BJ (cell line): ENCODE results near the gene BCAT1. TPM values are rescaled to one million over a fixed set of nuclear protein-coding genes. Genes with fewer than 3 reads are reported as not detected.

Experiments
- CTCF ChIA-PET: fragments of 350-600 bp; formaldehyde crosslinking; extraction: SDS; loops from one replicate; lab custom pipeline; 2021; ENCODE audit warnings: antibody characterized with exemption, inconsistent platforms; lab: Yijun Ruan, JAX
- POLR2A ChIA-PET: fragments of 300-600 bp; sonication (Branson Sonifier 250); formaldehyde crosslinking; extraction: SDS; loops from one replicate; lab custom pipeline; 2021; ENCODE audit warnings: antibody characterized with exemption; lab: Charles Lee
- DNase-seq: peaks from one replicate; pipeline ENCODE4 v3.0.0-alpha.2; 2011; ENCODE audit warnings: low read depth
- H3K27me3 ChIP-seq: 2 replicates; pipeline ENCODE4 v1.6.0; 2011; ENCODE audit warnings: low read length; ENCODE audit not compliant: control insufficient read depth, insufficient read depth
- H3K36me3 ChIP-seq: 2 replicates; pipeline ENCODE4 v1.5.1; 2011; ENCODE audit warnings: low read length; ENCODE audit not compliant: control insufficient read depth, insufficient read depth
- H3K4me3 ChIP-seq: 2 replicates; pipeline ENCODE4 v1.5.1; 2011; ENCODE audit warnings: low read depth, mild to moderate bottlenecking, control low read depth, low read length
- polyA plus RNA-seq: library from polyadenylated mRNA; depleted of rRNA; stranded (reverse); fragments of >200 nt; gene quantifications from 2 replicates; pipeline ENCODE4 v1.2.3, GENCODE V29; 2011
- TF ChIP-seq, protein P1 (sequence below): IDR thresholded peaks from 2 replicates; pipeline ENCODE4 v1.5.1; 2011; ENCODE audit warnings: low read depth, mild to moderate bottlenecking, control low read depth, inconsistent platforms, low read length, moderate library complexity; ENCODE audit not compliant: insufficient read depth

The BCAT1 gene
- polyA plus RNA-seq, 1 experiment = 13.2 TPM

DNA sequence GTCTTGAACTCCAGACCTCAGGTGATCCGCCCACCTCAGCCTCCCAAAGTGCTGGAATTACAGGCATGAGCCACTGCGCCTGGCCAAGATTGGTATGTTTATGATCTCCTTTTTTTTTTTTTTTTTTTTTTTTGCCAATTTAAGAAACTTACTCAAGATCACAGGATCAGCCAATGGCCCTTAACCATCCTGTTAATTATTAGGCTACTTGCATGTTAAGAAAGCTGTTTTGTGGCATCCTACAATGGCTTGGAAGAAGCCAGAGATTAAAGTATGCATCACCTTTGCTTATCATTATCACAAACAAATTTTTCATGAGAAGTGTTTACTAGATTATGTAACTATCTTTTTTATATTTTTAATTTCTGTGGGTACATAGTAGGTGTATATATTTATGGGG, 140.2 kb downstream of the BCAT1 start:
- H3K36me3 ChIP-seq = no peaks in the 10 kb centered on the region
- no peak for DNase-seq
- H3K27me3 ChIP-seq = no peaks in the 10 kb centered on the region
- ChIA-PET CTCF (no interaction called here), POLR2A (no interaction called here)
- TF ChIP-seq, protein P1, sequence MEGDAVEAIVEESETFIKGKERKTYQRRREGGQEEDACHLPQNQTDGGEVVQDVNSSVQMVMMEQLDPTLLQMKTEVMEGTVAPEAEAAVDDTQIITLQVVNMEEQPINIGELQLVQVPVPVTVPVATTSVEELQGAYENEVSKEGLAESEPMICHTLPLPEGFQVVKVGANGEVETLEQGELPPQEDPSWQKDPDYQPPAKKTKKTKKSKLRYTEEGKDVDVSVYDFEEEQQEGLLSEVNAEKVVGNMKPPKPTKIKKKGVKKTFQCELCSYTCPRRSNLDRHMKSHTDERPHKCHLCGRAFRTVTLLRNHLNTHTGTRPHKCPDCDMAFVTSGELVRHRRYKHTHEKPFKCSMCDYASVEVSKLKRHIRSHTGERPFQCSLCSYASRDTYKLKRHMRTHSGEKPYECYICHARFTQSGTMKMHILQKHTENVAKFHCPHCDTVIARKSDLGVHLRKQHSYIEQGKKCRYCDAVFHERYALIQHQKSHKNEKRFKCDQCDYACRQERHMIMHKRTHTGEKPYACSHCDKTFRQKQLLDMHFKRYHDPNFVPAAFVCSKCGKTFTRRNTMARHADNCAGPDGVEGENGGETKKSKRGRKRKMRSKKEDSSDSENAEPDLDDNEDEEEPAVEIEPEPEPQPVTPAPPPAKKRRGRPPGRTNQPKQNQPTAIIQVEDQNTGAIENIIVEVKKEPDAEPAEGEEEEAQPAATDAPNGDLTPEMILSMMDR = no peak
- H3K4me3 ChIP-seq = no peak overlapping the region

DNA sequence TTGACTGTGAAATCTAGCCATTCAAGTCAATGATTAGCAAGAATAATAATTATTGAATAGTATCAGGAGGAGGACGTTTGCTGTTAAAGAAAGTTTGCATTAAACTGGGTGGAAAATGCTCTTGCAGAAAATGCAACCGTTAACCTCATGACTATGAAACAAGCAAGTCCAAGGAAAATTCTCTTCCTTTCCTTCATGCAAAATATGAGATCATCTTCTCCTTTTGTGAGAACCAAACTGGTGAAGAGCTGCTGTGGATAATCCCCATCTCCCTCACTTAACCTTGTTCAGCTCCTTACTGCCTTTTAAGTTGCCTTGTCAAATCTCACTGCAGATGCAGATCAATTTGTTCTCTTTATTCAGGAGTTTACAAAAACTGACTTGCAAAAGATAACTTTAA, 142.5 kb downstream of the BCAT1 start:
- H3K27me3 ChIP-seq = no peaks in the 10 kb centered on the region
- no peaks in the 10 kb centered on the region for H3K36me3 ChIP-seq
- TF ChIP-seq, protein P1 = no peak
- ChIA-PET POLR2A (no interaction called here), CTCF (no interaction called here)
- H3K4me3 ChIP-seq = no peak overlapping the region
- DNase-seq = no peak

DNA sequence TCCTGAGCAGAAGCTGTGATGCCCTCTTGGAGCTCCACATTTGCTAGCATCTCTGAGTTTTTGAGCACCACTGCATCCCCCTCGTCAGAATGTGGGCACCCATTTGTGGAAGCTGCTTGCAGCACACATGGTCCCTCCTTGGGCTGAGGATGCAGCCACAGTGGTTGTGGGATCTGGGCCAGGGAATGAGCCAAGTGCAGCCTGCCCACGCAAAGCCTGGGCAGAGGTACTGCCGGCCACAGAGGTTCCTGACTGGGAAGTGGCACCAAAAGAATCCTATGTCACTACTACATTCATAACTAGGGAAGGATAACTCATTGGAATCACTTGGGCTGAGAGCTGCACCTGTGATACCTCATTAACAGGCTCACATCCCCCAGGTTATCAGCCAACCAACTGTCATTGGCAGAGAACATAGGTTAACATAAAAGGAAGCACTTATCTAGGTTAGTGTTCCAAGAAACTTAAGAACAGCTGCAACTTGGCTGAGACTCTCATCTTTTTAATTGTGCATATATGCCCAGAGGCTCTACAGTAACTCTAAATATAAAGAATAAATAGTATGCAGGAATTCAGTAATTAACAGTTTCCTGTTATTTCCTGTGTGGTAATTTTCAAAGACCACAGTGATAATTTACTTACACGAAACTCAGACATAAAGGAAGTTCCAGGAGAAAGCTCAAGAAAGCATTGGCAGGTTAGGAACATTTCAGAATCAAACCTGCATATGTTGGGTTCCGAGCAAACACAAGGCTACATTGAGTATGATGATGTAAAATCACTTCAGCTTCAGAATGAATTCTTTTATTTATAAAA, 145.3 kb downstream of the BCAT1 start:
- TF ChIP-seq, protein P1 = no peak
- H3K27me3 ChIP-seq = no peaks in the 10 kb centered on the region
- H3K36me3 ChIP-seq = no peaks in the 10 kb centered on the region
- no peak for DNase-seq
- no peak overlapping the region for H3K4me3 ChIP-seq
- ChIA-PET CTCF (interaction anchor here (0.9 kb wide), 1 partner anchor 18 kb away, joined by 3 read pairs; no protein-coding TSS in a partner anchor), POLR2A (interaction anchor here (0.8 kb wide), 1 partner anchor 322 kb away, joined by 3 read pairs; no protein-coding TSS in a partner anchor)

DNA sequence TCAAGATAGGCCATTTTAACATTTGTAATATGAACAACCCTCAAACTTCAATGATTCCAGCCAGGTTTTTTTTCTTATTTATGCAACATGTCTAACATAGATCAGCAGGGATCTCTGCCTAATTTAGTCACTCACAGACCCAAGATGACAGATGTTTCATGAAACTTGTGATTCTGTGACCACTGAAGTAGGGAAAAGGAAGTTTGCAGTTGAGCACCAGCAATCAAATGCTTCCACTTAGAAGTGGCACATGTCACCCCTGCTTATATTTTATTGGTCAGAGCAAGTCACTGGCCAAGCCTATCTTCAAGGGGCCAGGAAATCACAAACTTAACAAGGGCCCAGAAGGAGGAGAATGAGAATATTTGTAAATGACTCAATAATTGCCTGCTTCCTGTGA, 150.6 kb downstream of the BCAT1 start:
- POLR2A ChIA-PET = no interaction called here
- DNase-seq = no peak
- no peaks in the 10 kb centered on the region for H3K36me3 ChIP-seq
- H3K4me3 ChIP-seq = no peak overlapping the region
- no peaks in the 10 kb centered on the region for H3K27me3 ChIP-seq
- CTCF ChIA-PET = no interaction called here
- TF ChIP-seq, protein P1 = no peak

DNA sequence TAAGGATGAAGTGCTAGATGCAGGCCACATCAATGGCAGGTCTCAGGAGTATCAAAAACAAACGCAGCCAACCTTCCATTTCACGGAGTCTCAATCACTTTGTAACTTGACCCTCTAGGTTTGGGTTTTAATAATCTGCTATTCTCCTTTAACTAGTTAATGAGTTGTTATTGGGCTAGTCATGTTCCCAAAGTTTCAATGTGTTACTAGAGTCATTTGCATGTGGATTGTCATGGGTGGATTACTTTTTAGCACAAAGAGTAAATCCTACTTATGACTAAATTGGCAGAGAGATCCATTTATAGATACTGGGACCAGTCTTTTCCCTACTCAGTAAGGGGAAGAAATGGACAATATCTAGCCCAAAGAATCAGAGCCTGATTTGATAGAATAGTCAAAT, 151.0 kb downstream of the BCAT1 start:
- TF ChIP-seq, protein P1 = no peak
- H3K4me3 ChIP-seq = no peak overlapping the region
- ChIA-PET POLR2A (no interaction called here), CTCF (no interaction called here)
- no peaks in the 10 kb centered on the region for H3K36me3 ChIP-seq
- DNase-seq = no peak
- no peaks in the 10 kb centered on the region for H3K27me3 ChIP-seq
